ENCODE measurements around the gene FLAD1. TPM values are rescaled to one million over a fixed set of nuclear protein-coding genes. Genes with fewer than 3 reads are reported as not detected.
A peak's percentile ranks its signal among the peaks of the same experiment; 100 is the strongest.

FLAD1 gene
- polyA plus RNA-seq, 1 experiment: 21.1 TPM

GRCh38 chr1:154962156-154962749 lies 20.9 kb upstream of the FLAD1 start:
- H3K4me3 ChIP-seq (ENCODE audit: low read depth, low read length): peak overlapping the region; percentile 74
- POLR2A ChIA-PET: interaction anchor here (1.0 to 5.6 kb wide), 3 partner anchors 9 to 34 kb away, joined by 3 to 59 read pairs (median 4); partner anchors contain the start of genes PMVK and SHC1
- no peaks in the 10 kb centered on the region; the same call in 1 of the 2 replicates for H3K9me3 ChIP-seq (ENCODE audit: control insufficient read depth, insufficient read depth, low read length)
- peak overlapping the region; percentile 81 for H3K27ac ChIP-seq (ENCODE audit: low read depth, low read length)
- no peak for TF ChIP-seq CTCF (IDR thresholded peaks at IDR 0.05; ENCODE audit: low read depth, low read length)
- no peaks in the 10 kb centered on the region for H3K27me3 ChIP-seq (ENCODE audit: control insufficient read depth, insufficient read depth, low read length)
- CTCF ChIA-PET: interaction anchor here (0.7 to 2.1 kb wide), 2 partner anchors 37 to 55 kb away, joined by 3 to 11 read pairs; no protein-coding TSS in a partner anchor
- DNase-seq (ENCODE audit: low read depth, low spot score): no peak

GRCh38 chr1:154962795-154963330 lies 20.3 kb upstream of the FLAD1 start:
- ChIA-PET CTCF (interaction anchor here (0.7 to 2.1 kb wide), 2 partner anchors 37 to 54 kb away, joined by 3 to 11 read pairs; no protein-coding TSS in a partner anchor), POLR2A (interaction anchor here (5.6 kb wide), 1 partner anchor 9 kb away, joined by 59 read pairs; the partner anchor contains the start of gene SHC1)
- no peak for TF ChIP-seq CTCF (IDR thresholded peaks at IDR 0.05; ENCODE audit: low read depth, low read length)
- Histone ChIP-seq H3K4me3 (ENCODE audit: low read depth, low read length) (peak overlapping the region; percentile 74; the same call in 1 of the 2 replicates), H3K27me3 (ENCODE audit: control insufficient read depth, insufficient read depth, low read length) (no peaks in the 10 kb centered on the region), H3K9me3 (ENCODE audit: control insufficient read depth, insufficient read depth, low read length) (no peaks in the 10 kb centered on the region; the same call in 1 of the 2 replicates), H3K27ac (ENCODE audit: low read depth, low read length) (no peak overlapping the region)
- DNase-seq (ENCODE audit: low read depth, low spot score): no peak

GRCh38 chr1:154963643-154964042 lies 19.5 kb upstream of the FLAD1 start:
- no peak overlapping the region for H3K27ac ChIP-seq (ENCODE audit: low read depth, low read length)
- H3K27me3 ChIP-seq (ENCODE audit: control insufficient read depth, insufficient read depth, low read length): no peaks in the 10 kb centered on the region
- CTCF ChIA-PET: interaction anchor here (0.9 kb wide), 1 partner anchor 127 kb away, joined by 3 read pairs; no protein-coding TSS in a partner anchor
- no peak overlapping the region for H3K4me3 ChIP-seq (ENCODE audit: low read depth, low read length)
- no peak for DNase-seq (ENCODE audit: low read depth, low spot score)
- POLR2A ChIA-PET: interaction anchor here (5.6 kb wide), 1 partner anchor 8 kb away, joined by 59 read pairs; the partner anchor contains the start of gene SHC1
- H3K9me3 ChIP-seq (ENCODE audit: control insufficient read depth, insufficient read depth, low read length): no peaks in the 10 kb centered on the region; the same call in 1 of the 2 replicates
- no peak for TF ChIP-seq CTCF (IDR thresholded peaks at IDR 0.05; ENCODE audit: low read depth, low read length)

GRCh38 chr1:154964359-154964758 lies 18.8 kb upstream of the FLAD1 start:
- CTCF ChIA-PET: interaction anchor here (0.9 kb wide), 1 partner anchor 127 kb away, joined by 3 read pairs; no protein-coding TSS in a partner anchor
- POLR2A ChIA-PET: interaction anchor here (5.6 kb wide), 1 partner anchor 7 kb away, joined by 59 read pairs; the partner anchor contains the start of gene SHC1
- Histone ChIP-seq H3K27ac (ENCODE audit: low read depth, low read length) (peak overlapping the region; percentile 39), H3K4me3 (ENCODE audit: low read depth, low read length) (no peak overlapping the region), H3K9me3 (ENCODE audit: control insufficient read depth, insufficient read depth, low read length) (no peaks in the 10 kb centered on the region; the same call in 1 of the 2 replicates), H3K27me3 (ENCODE audit: control insufficient read depth, insufficient read depth, low read length) (no peaks in the 10 kb centered on the region)
- no peak for DNase-seq (ENCODE audit: low read depth, low spot score)
- TF ChIP-seq CTCF (IDR thresholded peaks at IDR 0.05; ENCODE audit: low read depth, low read length): no peak

- POLR2A ChIA-PET: interaction anchor here (0.6 kb wide), 1 partner anchor 694 kb away, joined by 4 read pairs; no protein-coding TSS in a partner anchor
- no peak for TF ChIP-seq CTCF (IDR thresholded peaks at IDR 0.05; ENCODE audit: low read depth, low read length)
- DNase-seq (ENCODE audit: low read depth, low spot score): no peak
- peak overlapping the region; percentile 21 for H3K27ac ChIP-seq (ENCODE audit: low read depth, low read length)
- H3K4me3 ChIP-seq (ENCODE audit: low read depth, low read length): no peak overlapping the region
- peaks cover 3% of the 10 kb centered on the region; the same call in 1 of the 2 replicates for H3K9me3 ChIP-seq (ENCODE audit: control insufficient read depth, insufficient read depth, low read length)
- no peaks in the 10 kb centered on the region for H3K27me3 ChIP-seq (ENCODE audit: control insufficient read depth, insufficient read depth, low read length)
- CTCF ChIA-PET: no interaction called here
Measured at GRCh38 chr1:154966111-154966510, 17.0 kb upstream of the FLAD1 start.

Data from AG04450 (cell line).